Measurements from ENCODE around the gene RETREG3. TPM values are rescaled to one million over a fixed set of nuclear protein-coding genes. Genes with fewer than 3 reads are reported as not detected.
A peak's percentile ranks its signal among the peaks of the same experiment; 100 is the strongest.
"Not testable (repeated sequence)": the region's sequence is repeated elsewhere in the genome, so short reads cannot be mapped to it uniquely, and the experiment has no call there.

RETREG3 gene
- polyA plus RNA-seq (ENCODE audit: insufficient read length), result 39.5 TPM

- peak; percentile 100 for DNase-seq
Measured at GRCh38 chr17:42609182-42609813, at the start of gene RETREG3, which contains the start of gene TUBG1. TSS of gene RETREG3 (minus strand) at chr17:42609374. CDS start at chr17:42609324, 50 bp downstream. TSS of gene TUBG1 (plus strand) at chr17:42609683. CDS start at chr17:42609738, 55 bp downstream.

GRCh38 chr17:42657824-42658588, 48.8 kb upstream of the RETREG3 start:
- DNase-seq, result no peak

GRCh38 chr17:42655528-42655927, 46.4 kb upstream of the RETREG3 start:
- no peak for DNase-seq

- DNase-seq, result peak; percentile 85
Measured at GRCh38 chr17:42653179-42654124, 44.3 kb upstream of the RETREG3 start.

- DNase-seq, result no peak
Measured at GRCh38 chr17:42651392-42651791, 42.2 kb upstream of the RETREG3 start.

- DNase-seq, result no peak
Measured at GRCh38 chr17:42647778-42648177, 38.6 kb upstream of the RETREG3 start.

- DNase-seq, result no peak
Measured at GRCh38 chr17:42642336-42642735, 33.2 kb upstream of the RETREG3 start.

- DNase-seq, result no peak
Measured at GRCh38 chr17:42640121-42640520, 30.9 kb upstream of the RETREG3 start.

GRCh38 chr17:42639525-42640113, 30.4 kb upstream of the RETREG3 start:
- DNase-seq, result no peak

- no peak for DNase-seq
Measured at GRCh38 chr17:42632949-42633444, 23.8 kb upstream of the RETREG3 start.

- no peak for DNase-seq
Measured at GRCh38 chr17:42629411-42630009, 20.3 kb upstream of the RETREG3 start.

GRCh38 chr17:42627032-42627764, 18.0 kb upstream of the RETREG3 start:
- DNase-seq, result not testable (repeated sequence)

GRCh38 chr17:42623732-42624596, 14.8 kb upstream of the RETREG3 start:
- DNase-seq, result no peak

GRCh38 chr17:42623271-42623670, 14.1 kb upstream of the RETREG3 start:
- DNase-seq, result no peak

- not testable (repeated sequence) for DNase-seq
Measured at GRCh38 chr17:42621987-42622386, 12.8 kb upstream of the RETREG3 start.

GRCh38 chr17:42618442-42619150, 9.4 kb upstream of the RETREG3 start:
- DNase-seq, result peak; percentile 46

GRCh38 chr17:42617956-42618431, 8.8 kb upstream of the RETREG3 start:
- DNase-seq, result no peak

- DNase-seq, result no peak
Measured at GRCh38 chr17:42613699-42614295, 4.6 kb upstream of the RETREG3 start.

- no peak for DNase-seq
Measured at GRCh38 chr17:42612013-42612412, 2.8 kb upstream of the RETREG3 start.
